IMR-90 (cell line): ENCODE data around the gene COL18A1. TPM values are rescaled to one million over a fixed set of nuclear protein-coding genes. Genes with fewer than 3 reads are reported as not detected.

Experiments
- ATAC-seq: fragments of 200-7000 bp; cut with Tn5 transposase; 2 replicates; pipeline ENCODE4 v1.9.1; 2020; ENCODE audit warnings: low read depth, mild to moderate bottlenecking, moderate library complexity
- BruUV-seq: library from RNA; stranded (reverse); fragments of 400-500 nt; replicated peaks from 2 replicates; lab custom pipeline; 2021; lab: Mats Ljungman, UMichigan
- CTCF ChIA-PET: fragments of 300-600 bp; formaldehyde crosslinking; extraction: SDS; loops from one replicate; lab custom pipeline; 2021; ENCODE audit warnings: antibody characterized with exemption; lab: Yijun Ruan, JAX
- POLR2A ChIA-PET: fragments of 300-600 bp; sonication (Branson Sonifier 250); formaldehyde crosslinking; loops from one replicate; lab custom pipeline; 2022; ENCODE audit warnings: antibody characterized with exemption; ENCODE audit not compliant: unreplicated experiment; lab: Charles Lee
- DNase-seq: peaks from one replicate; pipeline ENCODE4 v3.0.0; 2013
- H2AFZ ChIP-seq: replicated peaks from 2 replicates; pipeline ENCODE3; 2013; ENCODE audit warnings: low read length, mild to moderate bottlenecking; ENCODE audit not compliant: poor library complexity
- H2AK5ac ChIP-seq: 2 replicates; pipeline ENCODE4 v1.6.1; 2013; ENCODE audit warnings: low read depth, low read length, inconsistent platforms
- H2AK9ac ChIP-seq: replicated peaks from 2 replicates; pipeline ENCODE3; 2013; ENCODE audit warnings: mild to moderate bottlenecking, low read depth, low read length, moderate library complexity; ENCODE audit not compliant: poor library complexity
- H2BK120ac ChIP-seq: 2 replicates; pipeline ENCODE4 v1.6.1; 2013; ENCODE audit warnings: low read depth, low read length, inconsistent platforms
- H2BK15ac ChIP-seq: 3 replicates; pipeline ENCODE4 v1.6.1; 2013; ENCODE audit warnings: low read depth, low read length, inconsistent platforms
- H2BK20ac ChIP-seq: 2 replicates; pipeline ENCODE4 v1.6.1; 2013; ENCODE audit warnings: low read depth, mild to moderate bottlenecking, inconsistent platforms, low read length, moderate library complexity
- H2BK5ac ChIP-seq: 2 replicates; pipeline ENCODE4 v1.6.1; 2013; ENCODE audit warnings: mild to moderate bottlenecking, low read depth, low read length, inconsistent platforms; ENCODE audit not compliant: poor library complexity, severe bottlenecking
- H3K14ac ChIP-seq: replicated peaks from 2 replicates; pipeline ENCODE4 v1.6.1; 2013; ENCODE audit warnings: low read depth, low read length, inconsistent platforms
- H3K18ac ChIP-seq: 2 replicates; pipeline ENCODE4 v1.6.1; 2013; ENCODE audit warnings: low read depth, low read length, control low read depth
- H3K23ac ChIP-seq: 2 replicates; pipeline ENCODE4 v1.6.1; 2013; ENCODE audit warnings: low read depth, low read length, inconsistent platforms
- H3K27ac ChIP-seq: 2 replicates; pipeline ENCODE4 v1.5.1; 2013; ENCODE audit warnings: mild to moderate bottlenecking, control low read depth, low read length; ENCODE audit not compliant: insufficient read depth
- H3K27me3 ChIP-seq: 2 replicates; pipeline ENCODE4 v1.6.1; 2013; ENCODE audit warnings: low read length; ENCODE audit not compliant: control insufficient read depth, insufficient read depth
- H3K36me3 ChIP-seq: 2 replicates; pipeline ENCODE4 v1.6.1; 2013; ENCODE audit warnings: low read length, mixed read lengths; ENCODE audit not compliant: control insufficient read depth, insufficient read depth
- H3K4ac ChIP-seq: 2 replicates; pipeline ENCODE4 v1.6.1; 2013; ENCODE audit warnings: low read depth, low read length, inconsistent platforms
- H3K4me1 ChIP-seq: 2 replicates; pipeline ENCODE4 v1.6.1; 2013; ENCODE audit warnings: low read length, mixed read lengths; ENCODE audit not compliant: control insufficient read depth, insufficient read depth
- H3K4me2 ChIP-seq: 2 replicates; pipeline ENCODE4 v1.6.1; 2013; ENCODE audit warnings: low read depth, mild to moderate bottlenecking, control low read depth, low read length, moderate library complexity
- H3K4me3 ChIP-seq: 2 replicates; pipeline ENCODE4 v1.5.1; 2013; ENCODE audit warnings: low read depth, mild to moderate bottlenecking, control low read depth, low read length, moderate library complexity; ENCODE audit not compliant: insufficient read depth
- H3K56ac ChIP-seq: 2 replicates; pipeline ENCODE4 v1.6.1; 2013; ENCODE audit warnings: low read length, inconsistent platforms; ENCODE audit not compliant: insufficient read depth; ENCODE audit errors: extremely low read depth
- H3K79me1 ChIP-seq, 2 experiments: 2 replicates each; pipeline ENCODE4 v1.6.1; 2013; ENCODE audit warnings: low read length in 2 of 2, inconsistent platforms in 1 of 2, low read depth in 1 of 2
- H3K9ac ChIP-seq: 2 replicates; pipeline ENCODE4 v1.6.1; 2013; ENCODE audit warnings: low read depth, low read length, control low read depth
- H3K9me1 ChIP-seq: 2 replicates; pipeline ENCODE4 v1.6.1; 2013; ENCODE audit warnings: low read length, inconsistent platforms; ENCODE audit not compliant: insufficient read depth
- H3K9me3 ChIP-seq: 2 replicates; pipeline ENCODE4 v1.6.1; 2013; ENCODE audit warnings: low read length; ENCODE audit not compliant: control insufficient read depth, insufficient read depth
- H4K20me1 ChIP-seq: 2 replicates; pipeline ENCODE4 v1.6.1; 2013; ENCODE audit warnings: low read length, inconsistent platforms; ENCODE audit not compliant: insufficient read depth
- H4K5ac ChIP-seq: 2 replicates; pipeline ENCODE4 v1.6.1; 2013; ENCODE audit warnings: mild to moderate bottlenecking, low read depth, low read length, control low read depth
- H4K8ac ChIP-seq, 2 experiments: 2 replicates each; pipeline ENCODE4 v1.6.1; 2013; ENCODE audit warnings: low read depth in 2 of 2, low read length in 2 of 2, control low read depth in 1 of 2, inconsistent platforms in 1 of 2
- H4K91ac ChIP-seq: 2 replicates; pipeline ENCODE4 v1.6.1; 2013; ENCODE audit warnings: low read depth, low read length, inconsistent platforms; ENCODE audit not compliant: insufficient read depth
- FOS ChIP-seq: fragments of 150-350 bp; IDR thresholded peaks from 2 replicates; pipeline ENCODE4 v1.6.1; 2016; ENCODE audit warnings: low read depth, low read length
- MAFK ChIP-seq: IDR thresholded peaks from 2 replicates; pipeline ENCODE4 v1.6.1; 2012; ENCODE audit warnings: low read depth, low read length, improper control_type of control experiment
- NFE2L2 ChIP-seq: fragments of 150-350 bp; IDR thresholded peaks from 2 replicates; pipeline ENCODE4 v1.6.1; 2016; ENCODE audit warnings: low read depth, mild to moderate bottlenecking, low read length
- RAD21 ChIP-seq: IDR thresholded peaks from 2 replicates; pipeline ENCODE4 v1.6.1; 2012; ENCODE audit warnings: low read length, improper control_type of control experiment
- RCOR1 ChIP-seq: IDR thresholded peaks from 2 replicates; pipeline ENCODE4 v1.6.1; 2012; ENCODE audit warnings: mild to moderate bottlenecking, low read length, improper control_type of control experiment; ENCODE audit not compliant: insufficient replicate concordance
- WGBS, 2 experiments: methylation state at CpG; one replicate each; pipeline versions ENCODE4 v1.1.5 to v1.1.7; 2013; ENCODE audit warnings: missing lambda C conversion rate in 2 of 2; ENCODE audit not compliant: insufficient read length in 1 of 2; ENCODE audit errors: extremely low coverage in 2 of 2; 5-methylcytosine and 5-hydroxymethylcytosine counted together
- dilution Hi-C: fragments of 300-500 bp; cut with HindIII; formaldehyde crosslinking; loops from one replicate; pipeline ENCODE4 v1.14.3; 2018; ENCODE audit warnings: low sequenced_read_pairs; ENCODE audit not compliant: unreplicated experiment
- in situ Hi-C: fragments of 300-500 bp; cut with MboI; formaldehyde crosslinking; loops from 3 replicates; pipeline ENCODE4 v1.14.3; 2019; ENCODE audit warnings: low sequenced_read_pairs, inconsistent platforms, mixed read lengths
- intact Hi-C: fragments of 100-400 bp; cut with micrococcal nuclease; formaldehyde crosslinking; loops from 2 replicates; pipeline ENCODE4 v1.10.0; 2022
- polyA plus RNA-seq, 3 experiments: library from polyadenylated mRNA; depleted of rRNA; stranded (reverse); fragments of >200 nt; gene quantifications; 2 replicates each; pipeline ENCODE4 v1.2.3, GENCODE V29; 2012; ENCODE audit warnings: low replicate concordance in 1 of 3
- total RNA-seq: library from RNA; depleted of rRNA; stranded (reverse); fragments of >200 nt; gene quantifications from 2 replicates; pipeline ENCODE4 v1.2.3, GENCODE V29; 2012
- TF ChIP-seq, protein P1 (sequence below): conservative IDR thresholded peaks from 2 replicates; pipeline ENCODE4 v1.5.1; 2012; ENCODE audit warnings: mild to moderate bottlenecking, low read depth, low read length, improper control_type of control experiment

Gene COL18A1
- total and polyA plus RNA-seq, 2 of the 4 experiments (the other 2 are of a cell fraction) = 4.3 to 46.7 TPM

DNA sequence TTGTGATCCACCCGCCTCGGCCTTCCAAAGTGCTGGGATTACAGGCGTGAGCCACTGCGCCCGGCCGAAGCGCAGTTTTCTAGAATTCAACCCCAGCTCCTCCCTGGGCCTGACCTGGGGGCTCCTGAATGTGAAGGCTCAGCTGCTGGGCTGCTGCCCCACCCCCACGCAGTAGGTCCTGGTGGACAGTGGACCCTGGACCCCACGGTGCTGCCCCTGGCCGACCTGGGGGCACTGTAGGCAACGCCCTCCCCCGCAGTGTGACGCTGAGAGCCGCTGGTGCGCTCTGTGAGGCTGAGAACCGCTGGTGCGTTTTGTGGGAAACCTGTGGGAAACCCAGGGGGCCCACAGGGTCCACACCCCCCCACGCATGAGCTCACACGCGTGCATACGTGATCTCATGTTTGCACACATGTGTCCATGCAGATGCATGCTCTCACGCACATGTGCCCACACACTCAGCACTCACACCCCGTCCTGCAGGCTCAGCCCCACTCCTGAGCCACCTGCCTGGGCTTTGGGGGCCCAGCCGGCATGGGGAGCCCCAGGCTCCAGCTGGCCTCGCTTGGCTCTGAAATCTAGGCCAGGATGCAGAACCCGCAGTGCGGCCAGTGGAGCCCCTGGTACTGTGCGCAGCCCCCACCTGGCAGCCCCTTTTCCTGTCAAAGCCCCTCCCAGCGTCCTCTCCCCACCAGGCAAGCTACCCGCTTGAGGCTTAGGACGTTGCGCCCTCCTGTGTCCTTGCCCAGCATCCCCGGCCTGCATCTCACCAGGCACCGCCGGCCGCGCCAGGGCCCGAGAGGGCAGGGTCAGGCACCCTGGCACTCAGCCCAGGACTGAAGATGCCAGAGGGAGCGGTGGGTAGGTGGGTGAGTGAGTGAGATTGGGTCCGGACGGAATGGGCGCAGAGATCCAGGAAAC lies 67.7 kb downstream of the COL18A1 start:
- Histone ChIP-seq H3K4ac (no peak overlapping the region), H3K4me3 (no peak overlapping the region), H3K79me1 (peaks cover 15 to 55% of the 10 kb centered on the region in 2 experiments; a peak in 3 of 4 replicates), H3K14ac (no peak overlapping the region), H2AFZ (peak overlapping the region; percentile 39), H2BK5ac (no peak overlapping the region), H4K5ac (no peak overlapping the region), H2AK9ac (peak overlapping the region; percentile 9), H3K56ac (no peak overlapping the region), H4K20me1 (peaks cover 60% of the 10 kb centered on the region), H2BK15ac (no peak overlapping the region), H2BK20ac (no peak overlapping the region), H3K18ac (no peak overlapping the region), H3K4me2 (no peak overlapping the region), H3K27ac (no peak overlapping the region), H4K91ac (no peak overlapping the region; the same call in 1 of the 2 replicates), H3K9ac (no peak overlapping the region), H2AK5ac (peak overlapping the region; percentile 23; the same call in 1 of the 2 replicates), H3K9me3 (no peaks in the 10 kb centered on the region), H3K23ac (no peak overlapping the region; the same call in 1 of the 2 replicates), H3K36me3 (peaks cover 44% of the 10 kb centered on the region), H3K4me1 (peaks cover 32% of the 10 kb centered on the region), H3K9me1 (peaks cover 22% of the 10 kb centered on the region), H2BK120ac (no peak overlapping the region), H3K27me3 (no peaks in the 10 kb centered on the region), H4K8ac (no peak overlapping the region)
- intact Hi-C loops (no loop called here), dilution Hi-C loops (no loop called here), in situ Hi-C loops (no loop called here)
- 91% methylated on average over 17 of the region's 42 CpGs; no CpG with 5 or more reads in 1 of the 2 experiments for WGBS, 2 experiments
- ATAC-seq (no peak), DNase-seq (no peak)
- ChIA-PET CTCF (interaction anchor here (1.0 kb wide), 1 partner anchor 10 kb away, joined by 4 read pairs; no protein-coding TSS in a partner anchor), POLR2A (interaction anchor here (0.7 kb wide), 1 partner anchor 36 kb away, joined by 4 read pairs; no protein-coding TSS in a partner anchor)
- TF ChIP-seq RCOR1 = no peak
- no peak for TF ChIP-seq MAFK
- no peak for TF ChIP-seq NFE2L2
- TF ChIP-seq RAD21 = no peak
- TF ChIP-seq FOS = no peak
- TF ChIP-seq, protein P1, sequence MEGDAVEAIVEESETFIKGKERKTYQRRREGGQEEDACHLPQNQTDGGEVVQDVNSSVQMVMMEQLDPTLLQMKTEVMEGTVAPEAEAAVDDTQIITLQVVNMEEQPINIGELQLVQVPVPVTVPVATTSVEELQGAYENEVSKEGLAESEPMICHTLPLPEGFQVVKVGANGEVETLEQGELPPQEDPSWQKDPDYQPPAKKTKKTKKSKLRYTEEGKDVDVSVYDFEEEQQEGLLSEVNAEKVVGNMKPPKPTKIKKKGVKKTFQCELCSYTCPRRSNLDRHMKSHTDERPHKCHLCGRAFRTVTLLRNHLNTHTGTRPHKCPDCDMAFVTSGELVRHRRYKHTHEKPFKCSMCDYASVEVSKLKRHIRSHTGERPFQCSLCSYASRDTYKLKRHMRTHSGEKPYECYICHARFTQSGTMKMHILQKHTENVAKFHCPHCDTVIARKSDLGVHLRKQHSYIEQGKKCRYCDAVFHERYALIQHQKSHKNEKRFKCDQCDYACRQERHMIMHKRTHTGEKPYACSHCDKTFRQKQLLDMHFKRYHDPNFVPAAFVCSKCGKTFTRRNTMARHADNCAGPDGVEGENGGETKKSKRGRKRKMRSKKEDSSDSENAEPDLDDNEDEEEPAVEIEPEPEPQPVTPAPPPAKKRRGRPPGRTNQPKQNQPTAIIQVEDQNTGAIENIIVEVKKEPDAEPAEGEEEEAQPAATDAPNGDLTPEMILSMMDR = no peak
- no TSS peak for BruUV-seq
